HL-60 (cell line): ENCODE results near the gene ALG6. TPM values are rescaled to one million over a fixed set of nuclear protein-coding genes. Genes with fewer than 3 reads are reported as not detected.

ENCODE experiments used
- microRNA-seq: library from miRNA; unstranded; fragments of <30 nt; microRNA quantifications from one replicate; pipeline ENCODE4, GENCODE V29; 2018

ALG6 gene

Small RNA genes within 50 kb of the gene (microRNA-seq; reads per million reads assigned to microRNA genes)
- gene MIR6068 = not detected
